ENCODE data around the gene ARHGAP15.
A peak's percentile ranks its signal among the peaks of the same experiment; 100 is the strongest.

Gene ARHGAP15

GRCh38 chr2:143604566-143604959 lies 475.3 kb downstream of the ARHGAP15 start:
- no peak for DNase-seq (ENCODE audit: extremely low spot score)
- ChIA-PET CTCF (no interaction called here), POLR2A (no interaction called here)
- TF ChIP-seq L3MBTL2 (conservative IDR thresholded peaks at IDR 0.05) (no peak), LEF1 (IDR thresholded peaks at IDR 0.05; ENCODE audit: borderline replicate concordance) (no peak), ZNF384 (IDR thresholded peaks at IDR 0.05) (no peak), CTBP1 (IDR thresholded peaks at IDR 0.05; ENCODE audit: borderline replicate concordance) (no peak)

- no peak for DNase-seq (ENCODE audit: extremely low spot score)
- no peak for TF ChIP-seq L3MBTL2 (conservative IDR thresholded peaks at IDR 0.05)
- TF ChIP-seq NFRKB (IDR thresholded peaks at IDR 0.05): no peak
- TF ChIP-seq CTBP1 (IDR thresholded peaks at IDR 0.05; ENCODE audit: borderline replicate concordance): no peak
- no peak for TF ChIP-seq HDGF (IDR thresholded peaks at IDR 0.05; ENCODE audit: borderline replicate concordance)
- TF ChIP-seq BHLHE40 (IDR thresholded peaks at IDR 0.05; ENCODE audit: borderline replicate concordance): no peak
- CTCF ChIA-PET: no interaction called here
- POLR2A ChIA-PET: no interaction called here
Measured at GRCh38 chr2:143607231-143608062, 478.2 kb downstream of the ARHGAP15 start.

GRCh38 chr2:143608063-143608423 lies 478.8 kb downstream of the ARHGAP15 start:
- TF ChIP-seq PKNOX1 (IDR thresholded peaks at IDR 0.05) (0 out of 2 replicates have a peak, but pooled peaks have one; percentile 35), ELF4 (IDR thresholded peaks at IDR 0.05) (no peak), ARNT (IDR thresholded peaks at IDR 0.05) (no peak)
- DNase-seq (ENCODE audit: extremely low spot score): no peak
- ChIA-PET POLR2A (no interaction called here), CTCF (no interaction called here)

GRCh38 chr2:143608758-143609157 lies 479.5 kb downstream of the ARHGAP15 start:
- POLR2A ChIA-PET: no interaction called here
- TF ChIP-seq PKNOX1 (IDR thresholded peaks at IDR 0.05): no peak
- TF ChIP-seq TARDBP (IDR thresholded peaks at IDR 0.05): no peak
- TF ChIP-seq ELF4 (IDR thresholded peaks at IDR 0.05): no peak
- TF ChIP-seq CTBP1 (IDR thresholded peaks at IDR 0.05; ENCODE audit: borderline replicate concordance): no peak
- TF ChIP-seq L3MBTL2 (conservative IDR thresholded peaks at IDR 0.05): no peak
- TF ChIP-seq FOXM1 (IDR thresholded peaks at IDR 0.05; ENCODE audit: borderline replicate concordance): no peak
- TF ChIP-seq BHLHE40 (IDR thresholded peaks at IDR 0.05; ENCODE audit: borderline replicate concordance): no peak
- TF ChIP-seq LEF1 (IDR thresholded peaks at IDR 0.05; ENCODE audit: borderline replicate concordance): no peak
- TF ChIP-seq ZNF384 (IDR thresholded peaks at IDR 0.05): no peak
- TF ChIP-seq ARNT (IDR thresholded peaks at IDR 0.05): no peak
- TF ChIP-seq SP1 (IDR thresholded peaks at IDR 0.05): no peak
- TF ChIP-seq FOXK2 (IDR thresholded peaks at IDR 0.05): no peak
- DNase-seq (ENCODE audit: extremely low spot score): no peak
- CTCF ChIA-PET: no interaction called here

- no peak for DNase-seq (ENCODE audit: extremely low spot score)
- ChIA-PET CTCF (no interaction called here), POLR2A (no interaction called here)
- no peak for TF ChIP-seq FOXM1 (IDR thresholded peaks at IDR 0.05; ENCODE audit: borderline replicate concordance)
- no peak for TF ChIP-seq ARNT (IDR thresholded peaks at IDR 0.05)
- no peak for TF ChIP-seq HDGF (IDR thresholded peaks at IDR 0.05; ENCODE audit: borderline replicate concordance)
- no peak for TF ChIP-seq FOXA1 (IDR thresholded peaks at IDR 0.05)
Measured at GRCh38 chr2:143611336-143611735, 482.1 kb downstream of the ARHGAP15 start.

GRCh38 chr2:143615562-143615961 lies 486.3 kb downstream of the ARHGAP15 start:
- CTCF ChIA-PET: no interaction called here
- TF ChIP-seq PKNOX1 (IDR thresholded peaks at IDR 0.05) (no peak), ELF4 (IDR thresholded peaks at IDR 0.05) (no peak), HDGF (IDR thresholded peaks at IDR 0.05; ENCODE audit: borderline replicate concordance) (no peak), FOXA1 (IDR thresholded peaks at IDR 0.05) (no peak), NFRKB (IDR thresholded peaks at IDR 0.05) (no peak), ZNF384 (IDR thresholded peaks at IDR 0.05) (no peak), SUZ12 (IDR thresholded peaks at IDR 0.05) (no peak), LEF1 (IDR thresholded peaks at IDR 0.05; ENCODE audit: borderline replicate concordance) (no peak)
- POLR2A ChIA-PET: no interaction called here
- no peak for DNase-seq (ENCODE audit: extremely low spot score)

- CTCF ChIA-PET: no interaction called here
- POLR2A ChIA-PET: no interaction called here
- DNase-seq (ENCODE audit: extremely low spot score): no peak
- TF ChIP-seq FOXM1 (IDR thresholded peaks at IDR 0.05; ENCODE audit: borderline replicate concordance) (no peak), SUZ12 (IDR thresholded peaks at IDR 0.05) (no peak), FOXK2 (IDR thresholded peaks at IDR 0.05) (no peak), PKNOX1 (IDR thresholded peaks at IDR 0.05) (no peak), FOXA1 (IDR thresholded peaks at IDR 0.05) (no peak), TARDBP (IDR thresholded peaks at IDR 0.05) (no peak), L3MBTL2 (conservative IDR thresholded peaks at IDR 0.05) (no peak), HDGF (IDR thresholded peaks at IDR 0.05; ENCODE audit: borderline replicate concordance) (no peak), ZNF384 (IDR thresholded peaks at IDR 0.05) (no peak), ARNT (IDR thresholded peaks at IDR 0.05) (no peak), CTBP1 (IDR thresholded peaks at IDR 0.05; ENCODE audit: borderline replicate concordance) (no peak), BHLHE40 (IDR thresholded peaks at IDR 0.05; ENCODE audit: borderline replicate concordance) (no peak), SP1 (IDR thresholded peaks at IDR 0.05) (no peak), LEF1 (IDR thresholded peaks at IDR 0.05; ENCODE audit: borderline replicate concordance) (no peak)
Measured at GRCh38 chr2:143616452-143616851, 487.2 kb downstream of the ARHGAP15 start.

All from HEK293T (cell line).